Common myeloid progenitor, CD34-positive (primary cell): Measurements from ENCODE around the gene CD1B.

Experiments
- CTCF ChIA-PET: fragments of 350-600 bp; sonication (Branson Sonifier 250); formaldehyde crosslinking; loops from one replicate; lab custom pipeline; 2021; ENCODE audit warnings: antibody characterized with exemption; lab: Charles Lee
- POLR2A ChIA-PET: fragments of 350-600 bp; sonication (Branson Sonifier 250); formaldehyde crosslinking; loops from one replicate; lab custom pipeline; 2021; ENCODE audit warnings: antibody characterized with exemption; lab: Charles Lee
- DNase-seq, 3 donors: peaks; one replicate each; pipeline versions ENCODE4 v3.0.0 to v3.0.0-alpha.2; 2013
- H3K27ac ChIP-seq, 2 experiments: 1 replicate in 1 of 2; 2 replicates in 1 of 2; pipeline ENCODE4 v1.7.0; 2013; ENCODE audit warnings: inconsistent platforms in 2 of 2, low read length in 2 of 2, mild to moderate bottlenecking in 2 of 2, low read depth in 1 of 2, moderate library complexity in 1 of 2; ENCODE audit not compliant: severe bottlenecking in 2 of 2, insufficient read depth in 1 of 2, poor library complexity in 1 of 2
- H3K27me3 ChIP-seq, 5 experiments: replicated peaks in 2 of 5; 1 replicate in 3 of 5; 2 replicates in 2 of 5; pipeline versions ENCODE4 v1.6.1 to v1.7.0; 2013; ENCODE audit warnings: low read length in 4 of 5, mild to moderate bottlenecking in 2 of 5, moderate library complexity in 2 of 5, inconsistent platforms in 1 of 5; ENCODE audit not compliant: insufficient read depth in 5 of 5, control insufficient read depth in 4 of 5
- H3K36me3 ChIP-seq, 4 experiments: 1 replicate in 2 of 4; 2 replicates in 2 of 4; pipeline versions ENCODE4 v1.6.1 to v1.7.0; 2013; ENCODE audit warnings: low read length in 3 of 4, control low read depth in 1 of 4, mild to moderate bottlenecking in 1 of 4; ENCODE audit not compliant: control insufficient read depth in 4 of 4, insufficient read depth in 4 of 4
- H3K4me1 ChIP-seq, 4 experiments: 1 replicate in 3 of 4; 2 replicates in 1 of 4; pipeline versions ENCODE4 v1.6.1 to v1.7.1; 2013; ENCODE audit warnings: low read length in 3 of 4, mild to moderate bottlenecking in 3 of 4, control low read depth in 1 of 4, inconsistent platforms in 1 of 4, moderate library complexity in 1 of 4; ENCODE audit not compliant: control insufficient read depth in 4 of 4, insufficient read depth in 4 of 4; ENCODE audit errors: control extremely low read depth in 1 of 4
- H3K4me3 ChIP-seq, 7 experiments: 1 replicate in 4 of 7; 2 replicates in 3 of 7; pipeline versions ENCODE4 v1.5.1 to v1.7.0; 2013; ENCODE audit warnings: mild to moderate bottlenecking in 7 of 7, low read length in 6 of 7, moderate library complexity in 6 of 7, inconsistent platforms in 2 of 7, low read depth in 2 of 7, control low read depth in 1 of 7; ENCODE audit not compliant: insufficient read depth in 4 of 7, control insufficient read depth in 1 of 7; ENCODE audit errors: extremely low read depth in 1 of 7
- H3K9me3 ChIP-seq, 5 experiments: 1 replicate in 4 of 5; 2 replicates in 1 of 5; pipeline versions ENCODE4 v1.6.1 to v1.7.1; 2013; ENCODE audit warnings: low read length in 4 of 5, mild to moderate bottlenecking in 2 of 5, inconsistent platforms in 1 of 5, low read depth in 1 of 5, moderate library complexity in 1 of 5; ENCODE audit not compliant: control insufficient read depth in 4 of 5, insufficient read depth in 2 of 5; ENCODE audit errors: control extremely low read depth in 1 of 5
- whole genome bisulfite sequencing: methylation state at CpG from one replicate; pipeline ENCODE4 v1.1.5; 2013; ENCODE audit not compliant: insufficient coverage; 5-methylcytosine and 5-hydroxymethylcytosine counted together

The CD1B gene

DNA sequence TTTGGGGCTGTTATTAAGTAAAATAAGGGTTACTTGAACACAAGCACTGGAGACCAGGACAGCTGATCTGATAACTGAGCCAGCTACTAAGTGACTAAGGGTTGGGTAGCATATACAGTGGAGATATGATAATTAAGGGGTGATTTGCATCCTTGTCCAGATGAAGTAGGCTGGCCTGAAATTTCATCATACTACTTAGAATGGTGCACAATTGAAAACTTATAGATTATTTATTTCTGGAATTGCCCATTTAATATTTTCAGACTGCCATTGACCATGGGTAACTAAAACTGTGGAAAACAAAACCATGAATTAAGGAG is 3.8 kb upstream of the CD1B start:
- Histone ChIP-seq H3K27ac (no peak overlapping the region), H3K36me3 (no peaks in the 10 kb centered on the region), H3K27me3 (peaks cover 0 to 12% (median 3%) of the 10 kb centered on the region in 5 experiments), H3K9me3 (peaks cover 0 to 2% (median 0%) of the 10 kb centered on the region in 5 experiments), H3K4me3 (no peak overlapping the region), H3K4me1 (peaks cover 0 to 13% (median 0%) of the 10 kb centered on the region in 4 experiments)
- no peak for DNase-seq
- ChIA-PET POLR2A (no interaction called here), CTCF (interaction anchor here (0.8 kb wide), 1 partner anchor 131 kb away, joined by 3 read pairs; no protein-coding TSS in a partner anchor)

DNA sequence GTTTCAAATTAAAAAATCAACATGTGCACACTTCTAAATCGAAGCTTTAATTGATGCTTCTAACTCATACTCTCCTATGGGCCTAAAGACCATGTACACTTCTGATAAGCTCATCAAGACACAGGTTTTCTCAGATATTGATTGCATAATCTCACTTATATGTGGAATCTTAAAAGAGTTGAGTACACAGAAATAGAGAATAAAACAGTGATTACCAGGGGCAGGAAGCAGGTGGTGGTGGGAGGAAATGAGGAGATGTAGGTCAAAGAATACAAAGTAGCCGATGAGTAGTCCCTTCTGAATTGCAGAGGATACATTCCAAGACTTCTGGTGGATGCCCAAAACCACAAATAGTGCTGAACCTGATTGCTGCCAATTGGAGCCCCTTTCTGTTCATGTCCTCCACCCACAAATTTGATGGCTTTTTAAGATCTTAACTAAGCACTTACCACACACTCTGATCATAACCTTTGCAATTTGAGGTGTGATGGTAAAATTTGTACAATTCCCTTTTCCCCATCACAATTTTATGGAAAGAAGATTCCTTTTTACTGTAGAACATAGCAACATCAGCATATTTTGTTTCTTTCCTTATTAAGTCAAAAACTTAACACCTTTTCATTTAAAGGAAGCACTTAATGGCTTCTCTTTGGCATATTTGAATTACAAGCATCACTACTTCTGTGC is 3.3 kb upstream of the CD1B start:
- ChIA-PET POLR2A (no interaction called here), CTCF (interaction anchor here (0.8 kb wide), 1 partner anchor 18 kb away, joined by 3 read pairs; no protein-coding TSS in a partner anchor)
- Histone ChIP-seq H3K27ac (no peak overlapping the region), H3K27me3 (peaks cover 0 to 13% (median 3%) of the 10 kb centered on the region in 5 experiments), H3K36me3 (no peaks in the 10 kb centered on the region), H3K4me3 (no peak overlapping the region), H3K9me3 (peaks cover 0 to 2% (median 0%) of the 10 kb centered on the region in 5 experiments), H3K4me1 (peaks cover 0 to 13% (median 0%) of the 10 kb centered on the region in 4 experiments)
- DNase-seq = no peak
- 50% methylated on average over 2 of the region's 2 CpGs for WGBS

GRCh38 chr1:158333405-158334155 is 2.2 kb upstream of the CD1B start:
- no CpG with 5 or more reads among the region's 8 CpGs for WGBS
- peaks cover 0 to under 1% (median 0%) of the 10 kb centered on the region in 5 experiments for H3K9me3 ChIP-seq
- H3K27ac ChIP-seq = no peak overlapping the region
- DNase-seq = peak in 2 of 3 donors; percentile 6 to 17
- H3K4me1 ChIP-seq = peaks cover 0 to 13% (median 0%) of the 10 kb centered on the region in 4 experiments
- no peak overlapping the region for H3K4me3 ChIP-seq
- POLR2A ChIA-PET = no interaction called here
- H3K36me3 ChIP-seq = no peaks in the 10 kb centered on the region
- H3K27me3 ChIP-seq = peaks cover 0 to 13% (median 3%) of the 10 kb centered on the region in 5 experiments
- CTCF ChIA-PET = interaction anchor here (0.8 kb wide), 1 partner anchor 20 kb away, joined by 3 read pairs; no protein-coding TSS in a partner anchor

- Histone ChIP-seq H3K9me3 (no peaks in the 10 kb centered on the region), H3K4me1 (peaks cover 0 to 13% (median 0%) of the 10 kb centered on the region in 4 experiments), H3K4me3 (no peak overlapping the region), H3K27ac (no peak overlapping the region), H3K36me3 (no peaks in the 10 kb centered on the region), H3K27me3 (peaks cover 0 to 13% (median 6%) of the 10 kb centered on the region in 5 experiments)
- WGBS = 89% methylated on average over 1 of the region's 1 CpG
- DNase-seq = no peak
- POLR2A ChIA-PET = interaction anchor here (0.6 kb wide), 1 partner anchor 665 kb away, joined by 3 read pairs; no protein-coding TSS in a partner anchor
- CTCF ChIA-PET = interaction anchor here (1.0 to 4.2 kb wide), 2 partner anchors 82 to 127 kb away, joined by 3 to 61 read pairs; no protein-coding TSS in a partner anchor
Observed at GRCh38 chr1:158331106-158331425, 265 bp downstream of the CD1B start.

GRCh38 chr1:158330391-158331105 is 783 bp downstream of the CD1B start:
- no peak overlapping the region for H3K27ac ChIP-seq
- no peak overlapping the region for H3K4me3 ChIP-seq
- H3K9me3 ChIP-seq = no peaks in the 10 kb centered on the region
- WGBS = 92% methylated on average over 7 of the region's 11 CpGs
- POLR2A ChIA-PET = interaction anchor here (0.6 kb wide), 1 partner anchor 666 kb away, joined by 3 read pairs; no protein-coding TSS in a partner anchor
- no peak for DNase-seq
- peaks cover 0 to 13% (median 6%) of the 10 kb centered on the region in 5 experiments for H3K27me3 ChIP-seq
- CTCF ChIA-PET = interaction anchor here (0.6 to 4.2 kb wide), 9 partner anchors 9 to 152 kb away, joined by 3 to 61 read pairs (median 3); no protein-coding TSS in a partner anchor
- peaks cover 0 to 13% (median 0%) of the 10 kb centered on the region in 4 experiments for H3K4me1 ChIP-seq
- no peaks in the 10 kb centered on the region for H3K36me3 ChIP-seq

- H3K4me1 ChIP-seq = peaks cover 0 to 10% (median 0%) of the 10 kb centered on the region in 4 experiments
- H3K4me3 ChIP-seq = no peak overlapping the region
- no peaks in the 10 kb centered on the region for H3K9me3 ChIP-seq
- POLR2A ChIA-PET = no interaction called here
- H3K27me3 ChIP-seq = peaks cover 0 to 13% (median 6%) of the 10 kb centered on the region in 5 experiments
- no peak overlapping the region for H3K27ac ChIP-seq
- no peaks in the 10 kb centered on the region for H3K36me3 ChIP-seq
- CTCF ChIA-PET = interaction anchor here (0.6 to 4.2 kb wide), 10 partner anchors 23 to 198 kb away, joined by 3 to 61 read pairs (median 3); no protein-coding TSS in a partner anchor
- 100% methylated on average over 1 of the region's 3 CpGs for WGBS
- DNase-seq = peak; percentile 22 to 47 (median 27)
Observed at GRCh38 chr1:158329733-158330132, 1.6 kb downstream of the CD1B start.
